ENCODE data around the gene ZNF182. TPM values are rescaled to one million over a fixed set of nuclear protein-coding genes. Genes with fewer than 3 reads are reported as not detected.
"Not testable (repeated sequence)": the region's sequence is repeated elsewhere in the genome, so short reads cannot be mapped to it uniquely, and the experiment has no call there.

The ZNF182 gene
- total RNA-seq, 1 donor from 2014 or later: 0.11 TPM

GRCh38 chrX:48021026-48021900 lies 17.5 kb upstream of the ZNF182 start:
- H3K27me3 ChIP-seq: no peaks in the 10 kb centered on the region
- peak overlapping the region; percentile 82 to 87 for H3K27ac ChIP-seq
- TF ChIP-seq CTCF (IDR thresholded peaks at IDR 0.05): no peak
- peaks cover 0 to 2% of the 10 kb centered on the region in 2 donors for H3K4me1 ChIP-seq
- H3K36me3 ChIP-seq: no peaks in the 10 kb centered on the region
- peak in 1 of 2 donors; percentile 75 for DNase-seq (ENCODE audit: low spot score in 2 of 2)
- H3K9me3 ChIP-seq: no peaks in the 10 kb centered on the region
- H3K4me3 ChIP-seq: peak overlapping the region; percentile 55 to 61
- intact Hi-C loops (cut with DNase I): loop anchor here (5.0 to 10.0 kb wide), 3 partner anchors 366 to 539 kb away; partner anchors contain the start of genes ELK1, UXT and ZNF41

- not testable (repeated sequence) for H3K27me3 ChIP-seq; H3K27ac ChIP-seq; DNase-seq (ENCODE audit: low spot score in 2 of 2); H3K4me1 ChIP-seq; H3K9me3 ChIP-seq; H3K36me3 ChIP-seq
- H3K4me3 ChIP-seq: peak overlapping the region; percentile 55 to 61
- intact Hi-C loops (cut with DNase I): loop anchor here (5.0 to 10.0 kb wide), 3 partner anchors 366 to 538 kb away; partner anchors contain the start of genes ELK1, UXT and ZNF41
Observed at GRCh38 chrX:48020472-48020871, 16.7 kb upstream of the ZNF182 start.

GRCh38 chrX:48019892-48020291 lies 16.1 kb upstream of the ZNF182 start:
- H3K4me1 ChIP-seq; DNase-seq (ENCODE audit: low spot score in 2 of 2); H3K36me3 ChIP-seq; H3K9me3 ChIP-seq; H3K4me3 ChIP-seq; H3K27me3 ChIP-seq; H3K27ac ChIP-seq: not testable (repeated sequence)
- intact Hi-C loops (cut with DNase I): loop anchor here (5.0 to 10.0 kb wide), 3 partner anchors 365 to 538 kb away; partner anchors contain the start of genes ELK1, UXT and ZNF41

- H3K36me3 ChIP-seq; DNase-seq (ENCODE audit: low spot score in 2 of 2); H3K9me3 ChIP-seq; H3K4me3 ChIP-seq; H3K4me1 ChIP-seq; H3K27me3 ChIP-seq; H3K27ac ChIP-seq; intact Hi-C loops (cut with DNase I): not testable (repeated sequence)
Observed at GRCh38 chrX:48016583-48017310, 13.0 kb upstream of the ZNF182 start.

- intact Hi-C loops (cut with DNase I); H3K36me3 ChIP-seq; H3K27ac ChIP-seq; H3K4me3 ChIP-seq; H3K4me1 ChIP-seq; DNase-seq (ENCODE audit: low spot score in 2 of 2); H3K9me3 ChIP-seq; H3K27me3 ChIP-seq: not testable (repeated sequence)
Observed at GRCh38 chrX:48009445-48009960, 5.7 kb upstream of the ZNF182 start.

GRCh38 chrX:48006688-48007087 lies 2.9 kb upstream of the ZNF182 start, which contains the start of gene SPACA5:
Gene SPACA5 (plus strand): TSS chrX:48006988. CDS start chrX:48007803, 815 bp downstream.
- H3K9me3 ChIP-seq; H3K36me3 ChIP-seq; H3K27me3 ChIP-seq; H3K4me1 ChIP-seq; DNase-seq (ENCODE audit: low spot score in 2 of 2); intact Hi-C loops (cut with DNase I); H3K4me3 ChIP-seq; H3K27ac ChIP-seq: not testable (repeated sequence)

- H3K36me3 ChIP-seq: no peaks in the 10 kb centered on the region
- DNase-seq (ENCODE audit: low spot score in 2 of 2): no peak
- H3K9me3 ChIP-seq: no peaks in the 10 kb centered on the region
- no peaks in the 10 kb centered on the region for H3K27me3 ChIP-seq
- peak overlapping the region; percentile 60 to 79 for H3K4me3 ChIP-seq
- intact Hi-C loops (cut with DNase I): loop anchor here (5.0 kb wide), 1 partner anchor 166 kb away; the partner anchor contains the start of gene ZNF81
- H3K27ac ChIP-seq: peak overlapping the region; percentile 57 to 66
- H3K4me1 ChIP-seq: no peaks in the 10 kb centered on the region
- TF ChIP-seq CTCF (IDR thresholded peaks at IDR 0.05): no peak
Observed at GRCh38 chrX:48003367-48003757, 427 bp downstream of the ZNF182 start.

Data from ascending aorta (tissue), 2 donors.